ENCODE results near the gene GP9. TPM values are rescaled to one million over a fixed set of nuclear protein-coding genes. Genes with fewer than 3 reads are reported as not detected.

Gene GP9
- total and polyA plus RNA-seq, 2 donors from 2014 or later (not counting 2 experiments from before 2014, with no cell fraction given): not detected

Other genes with a start within 250 kb of the GP9 start
- gene ACAD9, start 181.2 kb upstream of the GP9 start, total RNA-seq: 38.5 and 43.5 TPM in 2 replicates
- 31.3 and 36.9 TPM in 2 replicates for gene ACAD9, start 181.2 kb upstream of the GP9 start, polyA plus RNA-seq
- 0.28 and 0.41 TPM in 2 replicates for gene CFAP92, start 66.7 kb upstream of the GP9 start, total RNA-seq
- gene CFAP92, start 66.7 kb upstream of the GP9 start, polyA plus RNA-seq: 0.22 and 0.31 TPM in 2 replicates
- gene EFCC1, start 59.5 kb upstream of the GP9 start, total RNA-seq: not detected in 2 replicates
- not detected in 2 replicates for gene EFCC1, start 59.5 kb upstream of the GP9 start, polyA plus RNA-seq
- gene RAB43, start 61.0 kb downstream of the GP9 start, total RNA-seq: 13.5 and 19.3 TPM in 2 replicates
- 5.9 and 7.8 TPM in 2 replicates for gene RAB43, start 61.0 kb downstream of the GP9 start, polyA plus RNA-seq
- 28.3 and 31.4 TPM in 2 replicates for gene ISY1, start 100.3 kb downstream of the GP9 start, total RNA-seq
- 29.6 and 34.7 TPM in 2 replicates for gene ISY1, start 100.3 kb downstream of the GP9 start, polyA plus RNA-seq
- 330 and 340 TPM in 2 replicates for gene CNBP, start 123.1 kb downstream of the GP9 start, total RNA-seq
- gene CNBP, start 123.1 kb downstream of the GP9 start, polyA plus RNA-seq: 274 and 309 TPM in 2 replicates
- gene COPG1, start 188.8 kb downstream of the GP9 start, total RNA-seq: 145 and 169 TPM in 2 replicates
- 104 and 117 TPM in 2 replicates for gene COPG1, start 188.8 kb downstream of the GP9 start, polyA plus RNA-seq
- gene HMCES, start 218.1 kb downstream of the GP9 start, total RNA-seq: 62.6 and 64.7 TPM in 2 replicates
- 89.4 and 92.1 TPM in 2 replicates for gene HMCES, start 218.1 kb downstream of the GP9 start, polyA plus RNA-seq

Data from foreskin keratinocyte (primary cell).